Suprapubic skin (tissue), 3 donors: ENCODE results near the gene PEPD.

ENCODE experiments used
- POLR2A ChIP-seq, 2 donors: fragments of 450-650 bp; IDR thresholded peaks; one replicate each; pipeline ENCODE4 v1.6.1; 2017; ENCODE audit warnings: antibody characterized with exemption in 2 of 2, mild to moderate bottlenecking in 2 of 2, moderate library complexity in 2 of 2
- TF ChIP-seq, protein P1 (sequence below), 2 donors: fragments of 200-600 bp in 1 of 2; fragments of 450-650 bp in 1 of 2; sonication (generic) in 1 of 2; IDR thresholded peaks; one replicate each; pipeline ENCODE4 v1.5.1; 2016 to 2019; ENCODE audit warnings: antibody characterized with exemption in 2 of 2, mild to moderate bottlenecking in 1 of 2, moderate library complexity in 1 of 2

DNA sequence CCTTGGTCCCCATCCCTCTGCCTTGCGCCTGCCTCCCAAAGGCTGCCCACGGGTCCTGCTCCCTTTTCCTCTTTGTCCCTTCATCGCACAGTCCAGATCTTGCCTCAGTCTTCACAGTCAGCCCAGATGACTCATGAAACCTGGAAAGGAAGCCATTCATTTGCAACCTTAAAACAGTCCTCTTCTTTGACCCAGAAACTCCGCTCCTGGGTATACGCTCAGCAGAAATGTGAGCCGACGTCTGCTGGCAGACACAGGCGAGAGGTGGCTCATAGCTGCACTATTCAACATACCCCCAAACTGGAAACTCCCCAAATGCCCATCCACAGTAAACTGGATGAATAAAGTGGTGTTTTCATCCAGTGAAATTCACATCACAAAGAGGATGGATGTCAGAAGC is 13.6 kb upstream of the PEPD start:
- TF ChIP-seq POLR2A (IDR thresholded peaks at IDR 0.05), result no peak
- TF ChIP-seq, protein P1, sequence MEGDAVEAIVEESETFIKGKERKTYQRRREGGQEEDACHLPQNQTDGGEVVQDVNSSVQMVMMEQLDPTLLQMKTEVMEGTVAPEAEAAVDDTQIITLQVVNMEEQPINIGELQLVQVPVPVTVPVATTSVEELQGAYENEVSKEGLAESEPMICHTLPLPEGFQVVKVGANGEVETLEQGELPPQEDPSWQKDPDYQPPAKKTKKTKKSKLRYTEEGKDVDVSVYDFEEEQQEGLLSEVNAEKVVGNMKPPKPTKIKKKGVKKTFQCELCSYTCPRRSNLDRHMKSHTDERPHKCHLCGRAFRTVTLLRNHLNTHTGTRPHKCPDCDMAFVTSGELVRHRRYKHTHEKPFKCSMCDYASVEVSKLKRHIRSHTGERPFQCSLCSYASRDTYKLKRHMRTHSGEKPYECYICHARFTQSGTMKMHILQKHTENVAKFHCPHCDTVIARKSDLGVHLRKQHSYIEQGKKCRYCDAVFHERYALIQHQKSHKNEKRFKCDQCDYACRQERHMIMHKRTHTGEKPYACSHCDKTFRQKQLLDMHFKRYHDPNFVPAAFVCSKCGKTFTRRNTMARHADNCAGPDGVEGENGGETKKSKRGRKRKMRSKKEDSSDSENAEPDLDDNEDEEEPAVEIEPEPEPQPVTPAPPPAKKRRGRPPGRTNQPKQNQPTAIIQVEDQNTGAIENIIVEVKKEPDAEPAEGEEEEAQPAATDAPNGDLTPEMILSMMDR (IDR thresholded peaks at IDR 0.05), result no peak
